ENCODE results near the gene RPS27.
A peak's percentile ranks its signal among the peaks of the same experiment; 100 is the strongest.

The RPS27 gene

GRCh38 chr1:153990468-153991150 is at the start of gene RPS27:
Gene RPS27, plus strand, starts transcription at chr1:153990762. Its CDS starts 35 bp downstream, at chr1:153990797.
- no peak for TF ChIP-seq CTCF (IDR thresholded peaks at IDR 0.05)
- peak; percentile 77 for DNase-seq
- Mint-ChIP-seq H3K4me1 (peaks cover 42% of the 10 kb centered on the region), H3K9me3 (peaks cover 7% of the 10 kb centered on the region), H3K4me3 (peak within 1 kb of the TSS; percentile 98), H3K27ac (peak within 1 kb of the TSS; percentile 98), H3K27me3 (ENCODE audit: low read depth, poor library complexity) (no peaks in the 10 kb centered on the region), H3K36me3 (ENCODE audit: low read depth) (peaks cover 52% of the 10 kb centered on the region)

- Mint-ChIP-seq H3K27me3 (ENCODE audit: low read depth, poor library complexity) (peaks cover 2% of the 10 kb centered on the region), H3K27ac (no peak overlapping the region), H3K36me3 (ENCODE audit: low read depth) (peaks cover 29% of the 10 kb centered on the region), H3K4me3 (no peak overlapping the region), H3K4me1 (peaks cover 20% of the 10 kb centered on the region), H3K9me3 (no peaks in the 10 kb centered on the region)
- no peak for TF ChIP-seq CTCF (IDR thresholded peaks at IDR 0.05)
- DNase-seq, result no peak
Measured at GRCh38 chr1:153941826-153942725, 48.5 kb upstream of the RPS27 start.

- Mint-ChIP-seq H3K9me3 (no peaks in the 10 kb centered on the region), H3K36me3 (ENCODE audit: low read depth) (peaks cover 22% of the 10 kb centered on the region), H3K27ac (no peak overlapping the region), H3K4me1 (peaks cover 29% of the 10 kb centered on the region), H3K4me3 (no peak overlapping the region), H3K27me3 (ENCODE audit: low read depth, poor library complexity) (no peaks in the 10 kb centered on the region)
- DNase-seq, result no peak
- no peak for TF ChIP-seq CTCF (IDR thresholded peaks at IDR 0.05)
Measured at GRCh38 chr1:153942766-153943549, 47.6 kb upstream of the RPS27 start.

GRCh38 chr1:153944005-153944826 is 46.3 kb upstream of the RPS27 start:
- peak overlapping the region; percentile 86 for H3K4me3 Mint-ChIP-seq
- no peak for TF ChIP-seq CTCF (IDR thresholded peaks at IDR 0.05)
- no peak for DNase-seq
- no peaks in the 10 kb centered on the region for H3K9me3 Mint-ChIP-seq
- no peak overlapping the region for H3K27ac Mint-ChIP-seq
- no peaks in the 10 kb centered on the region for H3K27me3 Mint-ChIP-seq (ENCODE audit: low read depth, poor library complexity)
- peaks cover 36% of the 10 kb centered on the region for H3K4me1 Mint-ChIP-seq
- peaks cover 24% of the 10 kb centered on the region for H3K36me3 Mint-ChIP-seq (ENCODE audit: low read depth)

- Mint-ChIP-seq H3K4me3 (peak overlapping the region; percentile 86), H3K4me1 (peaks cover 36% of the 10 kb centered on the region), H3K9me3 (no peaks in the 10 kb centered on the region), H3K27me3 (ENCODE audit: low read depth, poor library complexity) (no peaks in the 10 kb centered on the region), H3K27ac (no peak overlapping the region), H3K36me3 (ENCODE audit: low read depth) (peaks cover 19% of the 10 kb centered on the region)
- DNase-seq, result no peak
- TF ChIP-seq CTCF (IDR thresholded peaks at IDR 0.05), result no peak
Measured at GRCh38 chr1:153944827-153945117, 45.8 kb upstream of the RPS27 start.
